IPS DF 4.7 (cell line): ENCODE data around the gene CEP170B.
"Not testable (repeated sequence)": the region's sequence is repeated elsewhere in the genome, so short reads cannot be mapped to it uniquely, and the experiment has no call there.

Experiments
- DNase-seq: peaks from one replicate; pipeline ENCODE4 v3.0.0-alpha.2; 2013; ENCODE audit warnings: low spot score; ENCODE audit errors: extremely low read depth

CEP170B gene

DNA sequence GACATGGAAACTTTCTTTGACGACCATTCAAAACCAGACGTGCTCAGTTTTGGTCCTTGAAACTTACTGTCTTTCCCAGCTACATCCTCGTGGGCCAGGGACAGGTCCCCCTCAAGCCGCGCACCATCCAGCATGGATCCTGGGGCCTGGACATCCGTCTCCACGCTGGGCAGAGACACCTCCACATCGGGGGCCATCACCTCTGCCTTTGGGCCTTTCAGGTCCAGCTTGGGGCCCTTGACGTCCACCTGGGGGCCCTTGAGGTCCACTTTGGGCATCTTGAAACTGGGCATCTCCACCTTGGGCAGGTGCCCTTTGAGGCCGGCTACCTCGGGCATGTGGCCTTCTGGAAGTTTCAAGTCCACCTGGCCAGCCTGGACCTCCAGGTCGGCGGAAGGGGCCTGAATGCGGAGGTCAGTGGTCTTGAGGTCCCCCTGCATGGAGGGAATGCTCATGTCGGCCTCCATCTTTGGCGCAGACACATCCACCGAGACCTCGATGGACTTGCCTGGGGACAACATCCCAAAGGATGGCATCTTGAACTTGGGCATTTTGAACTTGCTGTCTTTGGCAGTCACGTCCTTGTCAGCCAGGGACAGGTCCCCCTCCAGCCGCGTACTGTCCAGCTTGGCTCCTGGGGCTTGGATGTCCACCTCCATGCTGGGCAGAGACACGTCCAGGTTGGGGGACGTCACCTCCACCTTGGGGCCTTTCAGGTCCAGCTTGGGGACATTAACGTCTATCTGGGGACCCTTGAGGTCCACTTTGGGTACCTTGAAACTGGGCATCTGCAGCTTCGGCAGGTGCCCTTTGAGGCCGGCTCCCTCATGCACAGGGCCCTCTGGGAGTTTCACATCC lies 76.7 kb downstream of the CEP170B start:
- no peak for DNase-seq

DNA sequence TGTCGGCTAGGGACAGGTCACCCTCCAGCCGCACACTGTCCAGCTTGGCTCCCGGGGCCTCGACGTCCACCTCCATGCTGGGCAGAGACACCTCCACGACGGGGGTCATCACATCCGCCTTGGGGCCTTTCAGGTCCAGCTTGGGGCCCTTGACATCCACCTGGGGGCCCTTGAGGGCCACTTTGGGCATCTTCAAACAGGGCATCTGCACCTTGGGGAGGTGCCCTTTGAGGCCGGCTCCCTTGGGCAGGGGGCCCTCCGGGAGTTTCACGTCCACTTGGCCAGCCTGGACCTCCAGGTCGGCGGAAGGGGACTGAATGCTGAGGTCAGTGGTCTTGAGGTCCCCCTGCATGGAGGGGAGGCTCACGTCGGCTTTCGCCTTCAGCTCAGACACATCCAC lies 77.5 kb downstream of the CEP170B start:
- no peak for DNase-seq

DNA sequence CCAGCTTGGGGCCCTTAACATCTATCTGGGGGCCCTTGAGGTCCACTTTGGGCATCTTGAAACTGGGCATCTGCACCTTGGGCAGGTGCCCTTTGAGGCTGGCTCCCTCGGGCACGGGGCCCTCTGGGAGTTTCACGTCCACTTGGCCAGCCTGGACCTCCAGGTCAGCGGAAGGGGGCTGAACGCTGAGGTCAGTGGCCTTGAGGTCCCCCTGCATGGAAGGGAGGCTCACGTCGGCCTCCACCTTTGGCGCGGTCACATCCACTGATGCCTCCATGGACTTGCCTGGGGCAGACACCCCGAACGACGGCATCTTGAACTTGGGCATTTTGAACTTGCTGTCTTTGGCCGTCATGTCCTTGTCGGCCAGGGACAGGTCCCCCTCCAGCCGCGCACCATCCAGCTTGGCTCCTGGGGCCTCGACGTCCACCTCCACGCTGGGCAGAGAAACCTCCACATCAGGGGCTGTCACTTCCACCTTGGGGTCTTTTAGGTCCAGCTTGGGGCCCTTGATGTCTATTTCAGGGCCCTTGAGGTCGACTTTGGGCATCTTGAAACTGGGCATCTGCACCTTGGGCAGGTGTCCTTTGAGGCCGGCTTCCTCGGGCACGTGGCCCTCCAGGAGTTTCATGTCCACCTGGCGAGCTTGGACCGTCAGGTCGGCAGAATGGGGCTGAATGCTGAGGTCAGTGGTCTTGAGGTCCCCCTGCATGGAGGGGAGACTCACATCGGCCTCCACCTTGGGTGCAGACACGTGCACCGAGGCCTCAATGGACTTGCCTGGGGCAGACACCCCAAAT lies 78.3 kb downstream of the CEP170B start:
- not testable (repeated sequence) for DNase-seq

DNA sequence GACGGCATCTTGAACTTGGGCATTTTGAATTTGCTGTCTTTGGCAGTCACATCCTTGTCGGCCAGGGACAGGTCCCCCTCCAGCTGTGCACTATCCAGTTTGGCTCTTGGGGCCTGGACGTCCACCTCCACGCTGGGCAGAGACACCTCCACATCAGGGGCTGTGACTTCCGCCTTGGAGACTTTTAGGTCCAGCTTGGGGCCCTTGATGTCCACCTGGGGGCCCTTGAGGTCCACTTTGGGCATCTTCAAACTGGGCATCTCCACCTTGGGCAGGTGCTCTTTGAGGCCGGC lies 78.9 kb downstream of the CEP170B start:
- DNase-seq, result not testable (repeated sequence)

DNA sequence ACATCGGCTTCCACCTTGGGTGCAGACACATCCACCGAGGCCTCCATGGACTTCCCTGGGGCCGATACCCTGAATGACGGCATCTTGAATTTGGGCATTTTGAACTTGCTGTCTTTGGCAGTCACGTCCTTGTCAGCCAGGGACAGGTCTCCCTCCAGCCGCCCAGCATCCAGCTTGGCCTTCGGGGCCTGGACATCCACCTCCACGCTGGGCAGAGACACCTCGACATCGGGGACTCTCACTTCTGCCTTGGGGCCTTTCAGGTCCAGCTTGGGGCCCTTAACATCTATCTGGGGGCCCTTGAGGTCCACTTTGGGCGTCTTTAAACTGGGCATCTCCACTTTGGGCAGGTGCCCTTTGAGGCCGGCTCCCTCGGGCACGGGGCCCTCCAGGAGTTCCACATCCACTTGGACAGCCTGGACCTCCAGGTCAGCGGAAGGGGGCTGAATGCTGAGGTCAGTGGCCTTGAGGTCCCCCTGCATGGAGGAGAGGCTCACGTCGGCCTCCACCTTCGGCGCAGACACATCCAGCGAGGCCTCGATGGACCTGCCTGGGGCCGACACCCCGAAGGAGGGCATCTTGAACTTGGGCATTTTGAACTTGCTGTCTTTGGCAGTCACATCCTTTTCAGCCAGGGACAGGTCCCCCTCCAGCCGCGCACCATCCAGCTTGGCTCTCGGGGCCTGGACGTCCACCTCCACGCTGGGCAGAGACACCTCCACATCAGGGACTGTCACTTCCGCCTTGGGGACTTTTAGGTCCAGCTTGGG lies 79.6 kb downstream of the CEP170B start:
- DNase-seq, result not testable (repeated sequence)

DNA sequence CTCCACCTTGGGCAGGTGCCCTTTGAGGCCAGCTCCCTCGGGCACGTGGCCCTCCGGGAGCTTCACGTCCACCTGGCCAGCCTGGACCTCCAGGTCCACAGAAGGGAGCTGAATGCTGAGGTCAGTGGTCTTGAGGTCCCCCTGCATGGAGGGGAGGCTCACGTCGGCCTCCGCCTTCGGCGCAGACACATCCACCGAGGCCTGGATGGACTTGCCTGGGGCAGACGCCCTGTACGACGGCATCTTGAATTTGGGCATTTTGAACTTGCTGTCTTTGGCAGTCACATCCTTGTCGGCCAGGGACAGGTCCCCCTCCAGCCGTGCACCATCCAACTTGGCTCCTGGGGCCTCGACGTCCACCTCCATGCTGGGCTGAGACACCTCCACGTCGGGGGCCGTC lies 80.2 kb downstream of the CEP170B start:
- DNase-seq, result not testable (repeated sequence)
